GM12878 (cell line): Measurements from ENCODE around the gene GALNT18. TPM values are rescaled to one million over a fixed set of nuclear protein-coding genes. Genes with fewer than 3 reads are reported as not detected.

Experiments used
- ATAC-seq: fragments of 200-7000 bp; cut with Tn5 transposase; 3 replicates; pipeline ENCODE4 v1.9.1; 2020; ENCODE audit warnings: mild to moderate bottlenecking, moderate library complexity
- BruUV-seq: library from RNA; stranded (reverse); fragments of 400-500 nt; replicated peaks from 2 replicates; lab custom pipeline; 2021; lab: Mats Ljungman, UMichigan
- CTCF ChIA-PET: fragments of 300-600 bp; sonication (Branson Sonifier 250); formaldehyde crosslinking; extraction: SDS; loops from one replicate; lab custom pipeline; 2021; ENCODE audit warnings: inconsistent platforms; lab: Yijun Ruan, JAX
- POLR2A ChIA-PET: fragments of 350-600 bp; formaldehyde crosslinking; extraction: SDS; loops from one replicate; lab custom pipeline; 2021; ENCODE audit warnings: inconsistent platforms; lab: Charles Lee
- RAD21 ChIA-PET: fragments of 300-600 bp; sonication (Branson Sonifier 250); formaldehyde crosslinking; loops from one replicate; lab custom pipeline; 2023; ENCODE audit warnings: antibody characterized with exemption; ENCODE audit not compliant: unreplicated experiment; lab: Charles Lee
- SMC1A ChIA-PET: fragments of 300-600 bp; sonication (Branson Sonifier 250); formaldehyde crosslinking; loops from one replicate; lab custom pipeline; 2023; ENCODE audit not compliant: unreplicated experiment, uncharacterized antibody; lab: Charles Lee
- DNase-seq: peaks from one replicate; pipeline ENCODE4 v3.0.0-alpha.2; 2011; ENCODE audit warnings: low read depth, low spot score
- FAIRE-seq: peaks from 3 replicates; lab custom pipeline; 2011; peaks lifted over from hg19 to GRCh38; lab: Jason Lieb, UNC
- H2AFZ ChIP-seq: 2 replicates; pipeline ENCODE4 v1.6.0; 2011; ENCODE audit warnings: low read depth, low read length, control low read depth; ENCODE audit not compliant: control insufficient read depth
- H3K27ac ChIP-seq: 2 replicates; pipeline ENCODE4 v1.5.1; 2011; ENCODE audit warnings: control low read depth; ENCODE audit not compliant: control insufficient read depth, insufficient read depth
- H3K27me3 ChIP-seq, 2 experiments: replicated peaks in 1 of 2; 2 replicates each; pipeline versions ENCODE4 v1.6.0 to v1.6.1; 2011; ENCODE audit warnings: low read length in 1 of 2; ENCODE audit not compliant: control insufficient read depth in 2 of 2, insufficient read depth in 2 of 2
- H3K36me3 ChIP-seq, 2 experiments: 2 replicates each; pipeline ENCODE4 v1.5.1; 2011; ENCODE audit warnings: low read length in 1 of 2; ENCODE audit not compliant: control insufficient read depth in 2 of 2, insufficient read depth in 2 of 2
- H3K4me1 ChIP-seq: 2 replicates; pipeline ENCODE4 v1.6.1; 2011; ENCODE audit warnings: mild to moderate bottlenecking, low read length, moderate library complexity, mixed read lengths; ENCODE audit not compliant: control insufficient read depth, insufficient read depth
- H3K4me2 ChIP-seq: 2 replicates; pipeline ENCODE4 v1.6.0; 2011; ENCODE audit warnings: control low read depth; ENCODE audit not compliant: control insufficient read depth, insufficient read depth
- H3K4me3 ChIP-seq: fragments of 200-600 bp; sonication (generic); 2 replicates; pipeline ENCODE4 v1.5.1; 2016
- H3K79me2 ChIP-seq: 2 replicates; pipeline ENCODE4 v1.6.0; 2011; ENCODE audit warnings: low read length; ENCODE audit not compliant: control insufficient read depth, insufficient read depth
- H3K9ac ChIP-seq: 2 replicates; pipeline ENCODE4 v1.8.0; 2011; ENCODE audit warnings: low read length, control low read depth, mixed read lengths; ENCODE audit not compliant: control insufficient read depth, insufficient read depth
- H3K9me3 ChIP-seq: replicated peaks from 3 replicates; pipeline ENCODE4 v1.5.1; 2011; ENCODE audit warnings: mild to moderate bottlenecking, low read length; ENCODE audit not compliant: control insufficient read depth, insufficient read depth
- H4K20me1 ChIP-seq: 2 replicates; pipeline ENCODE4 v1.6.0; 2011; ENCODE audit not compliant: control insufficient read depth, insufficient read depth
- BMI1 ChIP-seq: fragments of 450-650 bp; IDR thresholded peaks from 2 replicates; pipeline ENCODE4 v1.6.1; 2016; ENCODE audit warnings: mild to moderate bottlenecking, moderate library complexity, borderline replicate concordance
- CEBPB ChIP-seq, 2 experiments: fragments of 150-350 bp in 1 of 2; IDR thresholded peaks; 2 replicates each; pipeline ENCODE4 v1.6.1; 2012 to 2014; ENCODE audit warnings: low read depth in 2 of 2, low read length in 2 of 2, borderline replicate concordance in 1 of 2, inconsistent platforms in 1 of 2
- CREM ChIP-seq: IDR thresholded peaks from 2 replicates; pipeline ENCODE4 v1.6.1; 2014; ENCODE audit warnings: antibody characterized with exemption, low read depth
- FOS ChIP-seq: IDR thresholded peaks from 3 replicates; pipeline ENCODE4 v1.6.1; 2011; ENCODE audit warnings: borderline replicate concordance; ENCODE audit not compliant: insufficient read length; ENCODE audit errors: extremely low read depth
- GABPA ChIP-seq: IDR thresholded peaks from 2 replicates; pipeline ENCODE4 v1.6.1; 2014; ENCODE audit warnings: antibody characterized with exemption, low read depth, mild to moderate bottlenecking, inconsistent platforms
- GATAD2B ChIP-seq: fragments of 450-650 bp; conservative IDR thresholded peaks from 2 replicates; pipeline ENCODE4 v1.6.1; 2017; ENCODE audit warnings: low read depth, mild to moderate bottlenecking, moderate library complexity
- KAT2A ChIP-seq: conservative IDR thresholded peaks from 2 replicates; pipeline ENCODE4 v1.6.1; 2011; ENCODE audit warnings: low read depth, low read length; ENCODE audit not compliant: control insufficient read depth
- NFIC ChIP-seq: IDR thresholded peaks from 2 replicates; pipeline ENCODE4 v1.6.1; 2012; ENCODE audit warnings: low read depth, mild to moderate bottlenecking, inconsistent platforms, low read length, moderate library complexity
- PAX5 ChIP-seq: IDR thresholded peaks from 2 replicates; pipeline ENCODE4 v1.6.1; 2011; ENCODE audit warnings: low read depth, low read length, borderline replicate concordance
- POU2F2 ChIP-seq: IDR thresholded peaks from 3 replicates; pipeline ENCODE4 v1.6.1; 2011; ENCODE audit warnings: low read depth, mild to moderate bottlenecking, low read length, borderline replicate concordance
- RBBP5 ChIP-seq: fragments of 200-600 bp; sonication (generic); conservative IDR thresholded peaks from 2 replicates; pipeline ENCODE4 v1.6.1; 2016
- RELA ChIP-seq: fragments of 450-650 bp; IDR thresholded peaks from 2 replicates; pipeline ENCODE4 v1.8.0; 2014; ENCODE audit warnings: borderline replicate concordance; ENCODE audit not compliant: partially characterized antibody
- RFX5 ChIP-seq: IDR thresholded peaks from 2 replicates; pipeline ENCODE4 v1.6.1; 2011; ENCODE audit warnings: low read depth, low read length, improper control_type of control experiment
- RUNX3 ChIP-seq: IDR thresholded peaks from 2 replicates; pipeline ENCODE4 v1.6.1; 2012; ENCODE audit warnings: low read length, inconsistent platforms
- SPI1 ChIP-seq: IDR thresholded peaks from 2 replicates; pipeline ENCODE4 v1.6.1; 2011; ENCODE audit warnings: low read depth, mild to moderate bottlenecking, low read length, moderate library complexity, borderline replicate concordance; ENCODE audit not compliant: insufficient read depth
- ZBED1 ChIP-seq: IDR thresholded peaks from 2 replicates; pipeline ENCODE4 v1.6.1; 2016; ENCODE audit warnings: borderline replicate concordance
- ZNF274 ChIP-seq: IDR thresholded peaks from one replicate; pipeline ENCODE4 v1.8.0; 2011; ENCODE audit not compliant: insufficient read length, insufficient read depth
- WGBS: methylation state at CpG from one replicate; pipeline ENCODE4 v1.1.6; 2016; ENCODE audit warnings: low lambda C conversion rate; ENCODE audit not compliant: insufficient replicate concordance, insufficient coverage; ENCODE audit errors: missing lambda C conversion rate; 5-methylcytosine and 5-hydroxymethylcytosine counted together
- in situ Hi-C: fragments of 300-500 bp; cut with MboI; formaldehyde crosslinking; loops from 9 replicates; pipeline ENCODE4 v1.14.3; 2018; ENCODE audit warnings: mixed read lengths
- intact Hi-C: fragments of 100-400 bp; cut with micrococcal nuclease; formaldehyde crosslinking; loops from one replicate; pipeline ENCODE4 v1.14.2; 2022; ENCODE audit not compliant: unreplicated experiment
- polyA plus RNA-seq, 11 experiments: library from polyadenylated mRNA; depleted of rRNA in 4 of 11; unstranded in 6 of 11; stranded (reverse) in 5 of 11; fragments of >200 nt; fragmentation: Nextera tagmentation in 4 of 11; fragmentation: Illumina TruSeq in 1 of 11; extraction: Ambion mirVana in 4 of 11; extraction: Trizol in 1 of 11; gene quantifications; 1 replicate in 1 of 11; 2 replicates in 10 of 11; pipeline versions ENCODE4 v1.2.1 to v1.2.3, GENCODE V29; 2011 to 2016; ENCODE audit warnings: inconsistent platforms in 2 of 11, missing spikeins in 2 of 11, low read depth in 1 of 11
- total RNA-seq, 4 experiments: library from RNA; depleted of rRNA in 3 of 4; stranded (reverse); fragments of >200 nt in 3 of 4; fragmentation: Illumina TruSeq in 1 of 4; extraction: Trizol in 1 of 4; gene quantifications; 2 replicates each; pipeline versions ENCODE4 v1.2.1 to v1.2.3, GENCODE V29; 2013 to 2021
- TF ChIP-seq, protein P1 (sequence below): fragments of 450-650 bp; formaldehyde crosslinking; IDR thresholded peaks from 2 replicates; pipeline ENCODE4 v1.4.0; 2022; ENCODE audit warnings: mild to moderate bottlenecking, moderate library complexity

The GALNT18 gene
- total and polyA plus RNA-seq, 10 of the 15 experiments (the other 5 are each of a cell fraction or from before 2014, with no cell fraction given): 1.2 to 14.2 (median 6.3) TPM

DNA sequence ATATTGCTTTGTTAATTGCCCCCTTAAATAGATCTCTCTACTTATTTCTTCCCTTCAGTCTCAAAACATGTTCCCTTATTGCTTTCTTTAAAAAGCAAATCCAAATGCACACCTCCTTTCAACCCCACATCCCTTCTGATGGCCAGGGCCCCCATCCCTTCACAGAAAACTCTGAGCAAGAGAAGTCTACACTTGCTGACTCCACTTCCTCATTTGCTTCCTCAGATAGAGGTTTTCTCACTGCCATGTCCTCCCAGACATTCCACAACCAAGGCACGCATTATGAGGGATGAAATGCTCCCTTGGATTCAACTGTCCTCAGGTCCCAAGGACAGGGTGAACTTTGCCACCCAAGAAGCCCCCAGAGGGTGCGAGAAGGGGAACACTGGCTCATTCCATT is 311.9 kb downstream of the GALNT18 start:
- intact Hi-C loops (no loop called here), in situ Hi-C loops (no loop called here)
- H2AFZ ChIP-seq: no peak overlapping the region
- ChIA-PET RAD21 (no interaction called here), CTCF (no interaction called here), POLR2A (no interaction called here), SMC1A (interaction anchor here (0.6 kb wide), 1 partner anchor 309 kb away, joined by 3 read pairs; no protein-coding TSS in a partner anchor)
- 40% methylated on average over 2 of the region's 2 CpGs for WGBS
- no peak overlapping the region for H3K4me2 ChIP-seq
- no peaks in the 10 kb centered on the region; the same call in 2 of the 3 replicates for H3K9me3 ChIP-seq
- no peak for TF ChIP-seq KAT2A
- no peak for TF ChIP-seq ZBED1
- TF ChIP-seq GATAD2B: no peak
- no peak; the same call in 1 of the 2 replicates for TF ChIP-seq SPI1
- no peak for TF ChIP-seq RFX5
- no peak for TF ChIP-seq ZNF274
- H4K20me1 ChIP-seq: no peaks in the 10 kb centered on the region
- H3K9ac ChIP-seq: no peak overlapping the region
- no peaks in the 10 kb centered on the region for H3K36me3 ChIP-seq
- ATAC-seq (no peak), DNase-seq (no peak), FAIRE-seq (no peak)
- no peak overlapping the region for H3K4me3 ChIP-seq
- H3K79me2 ChIP-seq: no peaks in the 10 kb centered on the region
- no TSS peak for BruUV-seq
- H3K4me1 ChIP-seq: 0 out of 2 replicates have a peak, but pooled peaks cover 5% of the 10 kb centered on the region
- no peaks in the 10 kb centered on the region for H3K27me3 ChIP-seq
- no peak overlapping the region for H3K27ac ChIP-seq

DNA sequence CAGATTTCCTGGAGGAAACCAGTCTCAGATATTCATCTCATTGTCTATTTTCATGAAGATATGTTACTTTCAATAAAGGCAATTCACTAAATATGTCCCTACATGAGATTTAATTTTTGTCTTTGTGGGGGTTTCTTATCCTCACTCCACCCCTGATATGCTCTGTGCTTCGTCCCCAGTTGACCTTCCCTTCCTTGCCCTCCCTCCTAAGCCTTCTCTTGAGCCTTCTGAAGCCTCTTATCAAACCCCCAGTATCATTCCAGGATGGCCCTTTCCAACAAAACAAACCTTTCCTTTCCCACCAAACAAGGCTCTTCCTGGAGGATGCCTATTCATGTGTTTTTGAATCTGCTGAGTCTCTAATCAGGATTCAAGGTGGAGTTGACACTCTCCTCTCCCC is 313.6 kb downstream of the GALNT18 start:
- no peak for DNase-seq
- RAD21 ChIA-PET: no interaction called here
- Histone ChIP-seq H3K9me3 (no peaks in the 10 kb centered on the region; the same call in 2 of the 3 replicates), H3K27me3 (no peaks in the 10 kb centered on the region), H3K79me2 (no peaks in the 10 kb centered on the region), H3K4me1 (0 out of 2 replicates have a peak, but pooled peaks cover 5% of the 10 kb centered on the region), H3K27ac (no peak overlapping the region), H4K20me1 (no peaks in the 10 kb centered on the region), H2AFZ (no peak overlapping the region), H3K4me2 (no peak overlapping the region), H3K9ac (no peak overlapping the region), H3K36me3 (no peaks in the 10 kb centered on the region), H3K4me3 (no peak overlapping the region)
- no TSS peak for BruUV-seq
- in situ Hi-C loops (no loop called here), intact Hi-C loops (no loop called here)
- POLR2A ChIA-PET: no interaction called here
- no peak for FAIRE-seq
- SMC1A ChIA-PET: no interaction called here
- 0% methylated on average over 1 of the region's 1 CpG for WGBS
- CTCF ChIA-PET: no interaction called here
- no peak for ATAC-seq
- no peak for TF ChIP-seq NFIC
- TF ChIP-seq, protein P1, sequence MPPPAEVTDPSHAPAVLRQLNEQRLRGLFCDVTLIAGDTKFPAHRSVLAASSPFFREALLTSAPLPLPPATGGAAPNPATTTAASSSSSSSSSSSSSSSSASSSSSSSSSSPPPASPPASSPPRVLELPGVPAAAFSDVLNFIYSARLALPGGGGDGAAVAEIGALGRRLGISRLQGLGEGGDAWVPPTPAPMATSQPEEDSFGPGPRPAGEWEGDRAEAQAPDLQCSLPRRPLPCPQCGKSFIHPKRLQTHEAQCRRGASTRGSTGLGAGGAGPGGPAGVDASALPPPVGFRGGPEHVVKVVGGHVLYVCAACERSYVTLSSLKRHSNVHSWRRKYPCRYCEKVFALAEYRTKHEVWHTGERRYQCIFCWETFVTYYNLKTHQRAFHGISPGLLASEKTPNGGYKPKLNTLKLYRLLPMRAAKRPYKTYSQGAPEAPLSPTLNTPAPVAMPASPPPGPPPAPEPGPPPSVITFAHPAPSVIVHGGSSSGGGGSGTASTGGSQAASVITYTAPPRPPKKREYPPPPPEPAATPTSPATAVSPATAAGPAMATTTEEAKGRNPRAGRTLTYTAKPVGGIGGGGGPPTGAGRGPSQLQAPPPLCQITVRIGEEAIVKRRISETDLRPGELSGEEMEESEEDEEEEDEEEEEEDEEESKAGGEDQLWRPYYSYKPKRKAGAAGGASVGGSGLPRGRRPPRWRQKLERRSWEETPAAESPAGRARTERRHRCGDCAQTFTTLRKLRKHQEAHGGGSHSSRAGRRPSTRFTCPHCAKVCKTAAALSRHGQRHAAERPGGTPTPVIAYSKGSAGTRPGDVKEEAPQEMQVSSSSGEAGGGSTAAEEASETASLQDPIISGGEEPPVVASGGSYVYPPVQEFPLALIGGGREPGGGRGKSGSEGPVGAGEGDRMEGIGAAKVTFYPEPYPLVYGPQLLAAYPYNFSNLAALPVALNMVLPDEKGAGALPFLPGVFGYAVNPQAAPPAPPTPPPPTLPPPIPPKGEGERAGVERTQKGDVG: no peak
- TF ChIP-seq GABPA: no peak
- no peak for TF ChIP-seq BMI1
- no peak for TF ChIP-seq POU2F2
- TF ChIP-seq RBBP5: no peak
- TF ChIP-seq RELA: no peak
- TF ChIP-seq CREM: no peak
- no peak for TF ChIP-seq PAX5
- no peak for TF ChIP-seq RUNX3
- TF ChIP-seq FOS: no peak
- TF ChIP-seq CEBPB (IDR thresholded peaks at IDR 0.05; ENCODE audit: borderline replicate concordance in 1 of 2, low read depth in 2 of 2, low read length in 2 of 2): no peak
